HepG2 (cell line): ENCODE data around the gene PTPRE. TPM values are rescaled to one million over a fixed set of nuclear protein-coding genes. Genes with fewer than 3 reads are reported as not detected.

Source experiments
- ATAC-seq: fragments of 200-7000 bp; cut with Tn5 transposase; 3 replicates; pipeline ENCODE4 v1.9.1; 2020; ENCODE audit warnings: mild to moderate bottlenecking, moderate library complexity
- BruUV-seq: library from RNA; stranded (reverse); fragments of 400-500 nt; replicated peaks from 2 replicates; lab custom pipeline; 2021; lab: Mats Ljungman, UMichigan
- CTCF ChIA-PET: fragments of 300-600 bp; formaldehyde crosslinking; extraction: SDS; loops from one replicate; lab custom pipeline; 2021; ENCODE audit warnings: low total read pairs, inconsistent platforms, low intra/inter-chr PET ratio; lab: Yijun Ruan, JAX
- POLR2A ChIA-PET: fragments of 350-600 bp; sonication (Branson Sonifier 250); formaldehyde crosslinking; loops from one replicate; lab custom pipeline; 2020; ENCODE audit warnings: antibody characterized with exemption, inconsistent platforms; lab: Yijun Ruan, JAX
- DNase-seq: peaks from one replicate; pipeline ENCODE4 v3.0.0-alpha.2; 2015; ENCODE audit warnings: low spot score
- FAIRE-seq: peaks from 3 replicates; lab custom pipeline; 2011; peaks lifted over from hg19 to GRCh38; lab: Jason Lieb, UNC
- H2AFZ ChIP-seq: one replicate; pipeline ENCODE4 v1.6.1; 2011; ENCODE audit warnings: low read length, inconsistent platforms
- H3K27ac ChIP-seq: fragments of 300-600 bp; 3 replicates; pipeline ENCODE4 v1.8.0; 2011; ENCODE audit warnings: mixed run types, mild to moderate bottlenecking, mixed read lengths, low read length, inconsistent platforms; ENCODE audit not compliant: insufficient read depth; ENCODE audit errors: extremely low read length
- H3K27me3 ChIP-seq, 2 experiments: fragments of 200-600 bp in 1 of 2; 2 replicates in 1 of 2; 3 replicates in 1 of 2; pipeline versions ENCODE4 v1.6.0 to v1.8.0; 2011; ENCODE audit warnings: low read length in 2 of 2, mild to moderate bottlenecking in 2 of 2, moderate library complexity in 2 of 2, inconsistent platforms in 1 of 2; ENCODE audit not compliant: insufficient read depth in 2 of 2, control insufficient read depth in 1 of 2
- H3K36me3 ChIP-seq, 2 experiments: fragments of 200-600 bp in 1 of 2; replicated peaks in 1 of 2; 2 replicates in 1 of 2; 3 replicates in 1 of 2; pipeline versions ENCODE4 v1.5.1 to v1.8.0; 2011; ENCODE audit warnings: low read length in 2 of 2, inconsistent platforms in 1 of 2; ENCODE audit not compliant: insufficient read depth in 2 of 2, control insufficient read depth in 1 of 2
- H3K4me1 ChIP-seq: 2 replicates; pipeline ENCODE4 v1.5.1; 2012; ENCODE audit warnings: low read length, inconsistent platforms; ENCODE audit not compliant: insufficient read depth
- H3K4me2 ChIP-seq: 2 replicates; pipeline ENCODE4 v1.6.0; 2011; ENCODE audit warnings: low read depth, low read length, inconsistent platforms
- H3K4me3 ChIP-seq, 3 experiments: fragments of 200-600 bp in 1 of 3; sonication (generic), shearing (Covaris generic) in 1 of 3; replicated peaks in 1 of 3; 2 replicates each; pipeline ENCODE4 v1.5.1; 2011 to 2016; ENCODE audit warnings: low read length in 3 of 3, inconsistent platforms in 2 of 3, low read depth in 2 of 3, mild to moderate bottlenecking in 2 of 3, control low read depth in 1 of 3, mixed read lengths in 1 of 3; ENCODE audit not compliant: insufficient read depth in 1 of 3
- H3K79me2 ChIP-seq: one replicate; pipeline ENCODE4 v1.6.1; 2011; ENCODE audit warnings: low read length, inconsistent platforms; ENCODE audit not compliant: insufficient read depth
- H3K9ac ChIP-seq: 2 replicates; pipeline ENCODE4 v1.6.0; 2011; ENCODE audit warnings: mild to moderate bottlenecking, low read depth, low read length, inconsistent platforms; ENCODE audit not compliant: insufficient read depth
- H3K9me3 ChIP-seq: 2 replicates; pipeline ENCODE4 v1.5.1; 2012; ENCODE audit warnings: mild to moderate bottlenecking, low read length
- H4K20me1 ChIP-seq: 2 replicates; pipeline ENCODE4 v1.6.0; 2011; ENCODE audit warnings: inconsistent platforms, mild to moderate bottlenecking, low read length, moderate library complexity; ENCODE audit not compliant: insufficient read depth
- MXI1 ChIP-seq: IDR thresholded peaks from 3 replicates; pipeline ENCODE4 v1.6.1; 2012; ENCODE audit warnings: low read depth, low read length, inconsistent platforms, borderline replicate concordance
- ZNF572 ChIP-seq: sonication (generic); formaldehyde crosslinking; IDR thresholded peaks from 2 replicates; pipeline ENCODE4 v1.5.1; 2020; ENCODE audit warnings: mild to moderate bottlenecking, missing genetic modification reagents
- ZNF614 ChIP-seq: IDR thresholded peaks from 2 replicates; pipeline ENCODE4 v1.6.1; 2018; ENCODE audit warnings: missing biosample characterization, missing genetic modification reagents, inconsistent platforms, borderline replicate concordance
- WGBS: methylation state at CpG from one replicate; pipeline ENCODE4 v1.1.6; 2017; ENCODE audit warnings: low lambda C conversion rate; 5-methylcytosine and 5-hydroxymethylcytosine counted together
- in situ Hi-C: cut with HindIII; loops from 2 replicates; pipeline ENCODE4 v1.10.0; 2017; ENCODE audit warnings: low pct_unique_long_range_greater_than_20kb; ENCODE audit not compliant: extremely low pct_ligation_motif_present
- intact Hi-C: fragments of 100-400 bp; cut with micrococcal nuclease; formaldehyde crosslinking; loops from one replicate; pipeline ENCODE4 v1.10.0; 2022; ENCODE audit not compliant: unreplicated experiment
- polyA plus RNA-seq, 8 experiments: library from polyadenylated mRNA; depleted of rRNA in 3 of 8; stranded (reverse) in 7 of 8; unstranded in 1 of 8; fragments of >200 nt; fragmentation: Illumina TruSeq in 4 of 8; extraction: Trizol in 4 of 8; gene quantifications; 2 replicates each; pipeline versions ENCODE4 v1.2.1 to v1.2.3, GENCODE V29; 2011 to 2016; ENCODE audit warnings: low read depth in 4 of 8, missing spikeins in 1 of 8, mixed read lengths in 1 of 8; ENCODE audit not compliant: insufficient read depth in 1 of 8
- total RNA-seq, 5 experiments: library from RNA; depleted of rRNA; stranded (reverse); fragments of >200 nt; fragmentation: Illumina TruSeq; extraction: Trizol; gene quantifications; 2 replicates each; pipeline ENCODE4 v1.2.3, GENCODE V29; 2016; ENCODE audit warnings: low read depth in 1 of 5
- TF ChIP-seq, protein P1 (sequence below): sonication (generic); formaldehyde crosslinking; IDR thresholded peaks from 2 replicates; pipeline ENCODE4 v1.5.0; 2020; ENCODE audit warnings: missing genetic modification reagents

PTPRE gene
- total and polyA plus RNA-seq, 2 of the 13 experiments (the other 11 are each of a cell fraction or from before 2014, with no cell fraction given), result 0.01 to 0.02 TPM

- CTCF ChIA-PET, result no interaction called here
- H3K9me3 ChIP-seq, result no peaks in the 10 kb centered on the region
- no peak overlapping the region for H3K27ac ChIP-seq
- no peak overlapping the region for H2AFZ ChIP-seq
- WGBS, result 44% methylated on average over 10 of the region's 10 CpGs
- no TSS peak for BruUV-seq
- TF ChIP-seq, protein P1, sequence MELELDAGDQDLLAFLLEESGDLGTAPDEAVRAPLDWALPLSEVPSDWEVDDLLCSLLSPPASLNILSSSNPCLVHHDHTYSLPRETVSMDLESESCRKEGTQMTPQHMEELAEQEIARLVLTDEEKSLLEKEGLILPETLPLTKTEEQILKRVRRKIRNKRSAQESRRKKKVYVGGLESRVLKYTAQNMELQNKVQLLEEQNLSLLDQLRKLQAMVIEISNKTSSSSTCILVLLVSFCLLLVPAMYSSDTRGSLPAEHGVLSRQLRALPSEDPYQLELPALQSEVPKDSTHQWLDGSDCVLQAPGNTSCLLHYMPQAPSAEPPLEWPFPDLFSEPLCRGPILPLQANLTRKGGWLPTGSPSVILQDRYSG (CRISPR knock-in tag), result no peak
- no peak for TF ChIP-seq ZNF614 (CRISPR knock-in tag)
- H3K4me1 ChIP-seq, result peaks cover 14% of the 10 kb centered on the region
- DNase-seq (no peak), FAIRE-seq (no peak), ATAC-seq (no peak)
- in situ Hi-C loops (no loop called here), intact Hi-C loops (no loop called here)
- no peak overlapping the region for H3K4me3 ChIP-seq
- H3K27me3 ChIP-seq, result no peaks in the 10 kb centered on the region
- POLR2A ChIA-PET, result no interaction called here
- no peaks in the 10 kb centered on the region for H3K79me2 ChIP-seq
- no peaks in the 10 kb centered on the region for H4K20me1 ChIP-seq
- no peak overlapping the region for H3K4me2 ChIP-seq
- no peak overlapping the region for H3K9ac ChIP-seq
- H3K36me3 ChIP-seq, result no peaks in the 10 kb centered on the region
Observed at GRCh38 chr10:127883516-127883915, 23.4 kb upstream of the PTPRE start.

DNA sequence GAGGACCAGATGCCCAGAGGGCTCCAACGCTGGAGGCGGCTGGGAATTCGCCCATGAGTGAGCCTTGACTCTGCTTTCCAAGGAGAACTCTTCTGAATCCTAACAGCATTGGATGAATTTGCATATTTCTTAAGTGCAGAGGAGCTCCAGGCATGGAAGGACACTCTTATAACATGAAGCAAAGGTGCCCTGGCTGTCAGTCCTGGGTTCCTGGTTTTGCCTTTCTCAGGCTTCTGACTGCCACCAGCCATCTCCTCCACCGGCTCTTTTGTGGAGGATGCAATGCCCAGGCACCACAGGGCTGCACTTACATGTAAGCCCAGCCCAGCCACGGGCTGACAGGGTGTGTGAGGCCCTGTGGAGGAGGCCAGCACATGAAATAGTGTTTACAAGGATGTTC, 22.4 kb upstream of the PTPRE start:
- Histone ChIP-seq H3K4me1 (peaks cover 14% of the 10 kb centered on the region), H2AFZ (no peak overlapping the region), H3K27ac (no peak overlapping the region), H3K27me3 (no peaks in the 10 kb centered on the region), H3K4me3 (no peak overlapping the region), H3K9me3 (no peaks in the 10 kb centered on the region), H4K20me1 (no peaks in the 10 kb centered on the region), H3K9ac (no peak overlapping the region), H3K79me2 (no peaks in the 10 kb centered on the region), H3K36me3 (no peaks in the 10 kb centered on the region), H3K4me2 (no peak overlapping the region)
- WGBS, result 33% methylated on average over 2 of the region's 5 CpGs
- POLR2A ChIA-PET, result no interaction called here
- in situ Hi-C loops, result no loop called here
- no peak for ATAC-seq
- DNase-seq, result no peak
- CTCF ChIA-PET, result no interaction called here
- FAIRE-seq, result no peak
- TF ChIP-seq ZNF572 (no peak), MXI1 (no peak)
- TF ChIP-seq, all 625 proteins: peak for 0
- no TSS peak for BruUV-seq
- intact Hi-C loops, result no loop called here
